OCI-LY3 (cell line): ENCODE data around the gene MBP.

ENCODE experiments used
- H2AFZ ChIP-seq: fragments of 200-600, 300-600 bp; shearing (Covaris generic); 2 replicates; pipeline ENCODE4 v1.6.0; 2014; ENCODE audit warnings: antibody characterized with exemption, low read depth, low read length
- H3K27ac ChIP-seq: fragments of 200-600, 300-600 bp; sonication (generic); 2 replicates; pipeline ENCODE4 v1.5.1; 2014; ENCODE audit warnings: mild to moderate bottlenecking, low read length, moderate library complexity, mixed read lengths
- H3K27me3 ChIP-seq: fragments of 200-600, 300-600 bp; sonication (generic); 2 replicates; pipeline ENCODE4 v1.6.1; 2014; ENCODE audit warnings: low read depth, low read length, mixed read lengths
- H3K36me3 ChIP-seq: fragments of 200-600, 300-600 bp; sonication (generic); replicated peaks from 2 replicates; pipeline ENCODE3; 2014; ENCODE audit warnings: low read depth, low read length, mixed read lengths
- H3K4me1 ChIP-seq: fragments of 300-600, 200-600 bp; sonication (generic); 2 replicates; pipeline ENCODE4 v1.6.1; 2014; ENCODE audit warnings: low read length, mixed read lengths
- H3K4me2 ChIP-seq: fragments of 200-600, 300-600 bp; sonication (generic); 2 replicates; pipeline ENCODE4 v1.6.1; 2014; ENCODE audit warnings: low read length, mixed read lengths
- H3K4me3 ChIP-seq: fragments of 300-600, 200-600 bp; sonication (generic); 2 replicates; pipeline ENCODE4 v1.5.1; 2014; ENCODE audit warnings: antibody characterized with exemption, mild to moderate bottlenecking, low read length, moderate library complexity
- H3K79me2 ChIP-seq: fragments of 300-600, 200-600 bp; shearing (Covaris generic); 2 replicates; pipeline ENCODE4 v1.6.1; 2014; ENCODE audit warnings: mild to moderate bottlenecking, low read length, mixed read lengths
- H3K9ac ChIP-seq: fragments of 300-600, 200-600 bp; shearing (Covaris generic); 2 replicates; pipeline ENCODE4 v1.6.0; 2014; ENCODE audit warnings: mild to moderate bottlenecking, low read length, moderate library complexity
- H3K9me3 ChIP-seq: fragments of 200-600, 300-600 bp; shearing (Covaris generic); 2 replicates; pipeline ENCODE4 v1.6.1; 2014; ENCODE audit warnings: low read length, mixed read lengths; ENCODE audit not compliant: insufficient read depth
- H4K20me1 ChIP-seq: fragments of 200-600, 300-600 bp; sonication (generic); 2 replicates; pipeline ENCODE4 v1.6.1; 2016; ENCODE audit warnings: low read length, mixed read lengths; ENCODE audit not compliant: insufficient read depth
- CTCF ChIP-seq: fragments of 200-600, 300-600 bp; sonication (generic); IDR thresholded peaks from 2 replicates; pipeline ENCODE4 v1.5.1; 2014; ENCODE audit warnings: antibody characterized with exemption, low read length, low read depth
- EZH2phosphoT487 ChIP-seq: fragments of 200-600 bp; shearing (Covaris generic); IDR thresholded peaks from 2 replicates; pipeline ENCODE4 v1.6.1; 2018; ENCODE audit warnings: antibody characterized with exemption, mixed run types, low read depth

MBP gene

GRCh38 chr18:77166523-77166922 lies 33.9 kb upstream of the MBP start:
- Histone ChIP-seq H3K9me3 (no peaks in the 10 kb centered on the region), H3K4me1 (peaks cover 4% of the 10 kb centered on the region), H3K27ac (no peak overlapping the region), H3K79me2 (no peaks in the 10 kb centered on the region), H3K27me3 (peaks cover 36% of the 10 kb centered on the region), H3K4me2 (no peak overlapping the region), H3K36me3 (no peaks in the 10 kb centered on the region), H2AFZ (no peak overlapping the region), H3K4me3 (no peak overlapping the region), H4K20me1 (no peaks in the 10 kb centered on the region), H3K9ac (no peak overlapping the region)
- TF ChIP-seq EZH2phosphoT487 (no peak), CTCF (no peak)

DNA sequence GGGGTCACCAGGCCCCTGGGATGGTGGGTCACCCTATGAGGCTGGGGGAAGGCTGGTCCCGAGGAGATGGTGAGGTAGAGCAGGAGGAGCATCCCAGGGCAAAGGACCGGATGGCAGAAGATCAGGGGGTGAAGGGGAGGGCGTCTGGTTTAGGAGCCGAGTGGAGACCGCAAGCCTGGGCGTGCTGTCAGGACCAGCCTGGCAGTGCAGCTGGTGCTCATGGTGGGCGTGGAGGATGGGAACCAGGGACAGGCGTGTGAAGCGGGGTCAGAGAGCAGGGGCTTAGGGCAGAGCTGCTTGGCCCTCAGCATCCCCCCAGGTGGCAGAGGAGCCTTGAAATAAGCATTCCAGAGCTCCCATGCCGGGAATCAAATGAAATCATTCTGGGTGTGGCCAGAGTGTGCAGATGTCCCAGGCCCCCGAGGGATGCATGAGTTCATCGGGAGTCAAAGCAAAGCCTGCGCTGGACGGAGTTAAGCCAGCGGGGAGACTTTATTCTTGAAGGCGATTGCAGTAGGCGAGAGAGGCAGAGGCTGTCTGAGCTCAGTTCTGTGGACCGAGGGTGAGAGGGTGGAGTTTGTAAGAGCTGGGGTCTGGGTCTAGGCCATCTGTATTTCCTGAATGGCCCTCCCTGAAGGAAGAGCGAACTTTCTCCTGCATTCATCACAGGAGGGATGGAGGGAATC lies 33.1 kb upstream of the MBP start:
- TF ChIP-seq EZH2phosphoT487 (no peak), CTCF (no peak)
- H4K20me1 ChIP-seq = no peaks in the 10 kb centered on the region
- H3K4me2 ChIP-seq = no peak overlapping the region
- H3K9ac ChIP-seq = no peak overlapping the region
- H3K27ac ChIP-seq = no peak overlapping the region
- H3K36me3 ChIP-seq = no peaks in the 10 kb centered on the region
- no peak overlapping the region for H2AFZ ChIP-seq
- peaks cover 32% of the 10 kb centered on the region for H3K27me3 ChIP-seq
- H3K4me1 ChIP-seq = peaks cover 11% of the 10 kb centered on the region
- no peak overlapping the region for H3K4me3 ChIP-seq
- H3K79me2 ChIP-seq = no peaks in the 10 kb centered on the region
- H3K9me3 ChIP-seq = no peaks in the 10 kb centered on the region

GRCh38 chr18:77164763-77165485 lies 32.3 kb upstream of the MBP start:
- no peak overlapping the region for H3K4me2 ChIP-seq
- no peaks in the 10 kb centered on the region for H3K9me3 ChIP-seq
- no peaks in the 10 kb centered on the region for H3K79me2 ChIP-seq
- no peak overlapping the region for H3K9ac ChIP-seq
- no peaks in the 10 kb centered on the region for H3K36me3 ChIP-seq
- peaks cover 18% of the 10 kb centered on the region for H3K4me1 ChIP-seq
- H4K20me1 ChIP-seq = no peaks in the 10 kb centered on the region
- no peak overlapping the region for H3K27ac ChIP-seq
- no peak overlapping the region for H2AFZ ChIP-seq
- no peak overlapping the region for H3K4me3 ChIP-seq
- no peak for TF ChIP-seq CTCF
- no peak for TF ChIP-seq EZH2phosphoT487
- H3K27me3 ChIP-seq = peaks cover 32% of the 10 kb centered on the region

GRCh38 chr18:77164026-77164425 lies 31.4 kb upstream of the MBP start:
- Histone ChIP-seq H3K27me3 (peaks cover 32% of the 10 kb centered on the region), H3K36me3 (no peaks in the 10 kb centered on the region), H3K4me3 (no peak overlapping the region), H3K4me1 (peaks cover 18% of the 10 kb centered on the region), H3K9ac (no peak overlapping the region), H3K79me2 (no peaks in the 10 kb centered on the region), H2AFZ (no peak overlapping the region), H3K4me2 (no peak overlapping the region), H3K27ac (no peak overlapping the region), H4K20me1 (no peaks in the 10 kb centered on the region), H3K9me3 (no peaks in the 10 kb centered on the region)
- TF ChIP-seq CTCF (no peak), EZH2phosphoT487 (no peak)
